Mammary epithelial cell (primary cell): ENCODE measurements around the gene MAN1B1.

Experiments used
- EZH2 ChIP-seq: IDR thresholded peaks from 2 replicates; pipeline ENCODE4 v1.6.1; 2012; ENCODE audit warnings: low read length, inconsistent platforms, borderline replicate concordance
- TF ChIP-seq, protein P1 (sequence below), 2 donors: IDR thresholded peaks in 1 of 2; conservative IDR thresholded peaks in 1 of 2; 2 replicates each; pipeline ENCODE4 v1.5.1; 2011 to 2012; ENCODE audit warnings: inconsistent platforms in 2 of 2, low read length in 2 of 2, mild to moderate bottlenecking in 2 of 2, control low read depth in 1 of 2, low read depth in 1 of 2; ENCODE audit not compliant: insufficient read depth in 1 of 2; ENCODE audit errors: extremely low read depth in 1 of 2

DNA sequence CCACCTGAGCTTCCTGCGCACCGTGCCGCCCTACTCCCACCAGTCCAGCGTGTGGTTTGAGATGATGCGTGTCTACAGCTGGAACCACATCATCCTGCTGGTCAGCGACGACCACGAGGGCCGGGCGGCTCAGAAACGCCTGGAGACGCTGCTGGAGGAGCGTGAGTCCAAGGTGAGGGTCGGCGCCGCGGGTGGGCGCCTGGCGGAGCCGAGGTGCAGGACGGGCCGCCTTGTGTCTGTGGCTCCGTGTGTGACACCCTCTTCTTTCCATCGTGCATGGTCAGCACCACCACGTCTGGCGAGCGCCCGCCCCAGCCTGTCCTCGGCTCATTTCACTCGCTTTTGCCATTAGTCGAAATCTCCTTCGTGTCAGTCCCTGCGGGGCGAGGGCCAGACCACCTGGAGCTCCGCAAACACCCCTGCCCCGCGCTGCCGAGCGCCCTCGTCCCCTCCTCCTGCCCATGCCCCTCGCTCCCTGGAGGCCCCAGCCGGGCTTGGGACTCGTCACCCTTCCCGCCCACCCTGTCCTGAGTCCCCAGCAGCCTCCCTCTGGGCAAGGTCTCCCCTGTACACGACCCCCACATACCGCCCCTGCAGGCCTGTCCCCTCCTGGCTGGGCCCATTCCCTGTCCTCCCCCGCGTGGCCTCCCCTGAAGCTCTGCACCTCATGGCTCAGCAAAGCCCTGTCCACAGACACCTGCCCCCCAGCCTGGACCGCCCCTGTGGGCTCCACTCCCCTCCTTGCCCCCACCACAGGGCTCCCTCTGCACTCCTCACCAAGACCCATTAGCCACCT, 59.1 kb downstream of the MAN1B1 start:
- TF ChIP-seq, protein P1, sequence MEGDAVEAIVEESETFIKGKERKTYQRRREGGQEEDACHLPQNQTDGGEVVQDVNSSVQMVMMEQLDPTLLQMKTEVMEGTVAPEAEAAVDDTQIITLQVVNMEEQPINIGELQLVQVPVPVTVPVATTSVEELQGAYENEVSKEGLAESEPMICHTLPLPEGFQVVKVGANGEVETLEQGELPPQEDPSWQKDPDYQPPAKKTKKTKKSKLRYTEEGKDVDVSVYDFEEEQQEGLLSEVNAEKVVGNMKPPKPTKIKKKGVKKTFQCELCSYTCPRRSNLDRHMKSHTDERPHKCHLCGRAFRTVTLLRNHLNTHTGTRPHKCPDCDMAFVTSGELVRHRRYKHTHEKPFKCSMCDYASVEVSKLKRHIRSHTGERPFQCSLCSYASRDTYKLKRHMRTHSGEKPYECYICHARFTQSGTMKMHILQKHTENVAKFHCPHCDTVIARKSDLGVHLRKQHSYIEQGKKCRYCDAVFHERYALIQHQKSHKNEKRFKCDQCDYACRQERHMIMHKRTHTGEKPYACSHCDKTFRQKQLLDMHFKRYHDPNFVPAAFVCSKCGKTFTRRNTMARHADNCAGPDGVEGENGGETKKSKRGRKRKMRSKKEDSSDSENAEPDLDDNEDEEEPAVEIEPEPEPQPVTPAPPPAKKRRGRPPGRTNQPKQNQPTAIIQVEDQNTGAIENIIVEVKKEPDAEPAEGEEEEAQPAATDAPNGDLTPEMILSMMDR (conservative IDR thresholded peaks at IDR 0.05 in 1 of 2, IDR thresholded peaks at IDR 0.05 in 1 of 2; ENCODE audit: extremely low read depth in 1 of 2, insufficient read depth in 1 of 2, low read depth in 1 of 2, low read length in 2 of 2) = no peak
- TF ChIP-seq EZH2 = no peak
